HG03520 (cell line): Measurements from ENCODE around the gene HIVEP3.

Source experiments
- ATAC-seq: cut with Tn5 transposase; IDR thresholded peaks from one replicate; pipeline ENCODE4 v1.9.1; 2021; ENCODE audit warnings: mild to moderate bottlenecking, moderate library complexity; ENCODE audit not compliant: unreplicated experiment

The HIVEP3 gene

DNA sequence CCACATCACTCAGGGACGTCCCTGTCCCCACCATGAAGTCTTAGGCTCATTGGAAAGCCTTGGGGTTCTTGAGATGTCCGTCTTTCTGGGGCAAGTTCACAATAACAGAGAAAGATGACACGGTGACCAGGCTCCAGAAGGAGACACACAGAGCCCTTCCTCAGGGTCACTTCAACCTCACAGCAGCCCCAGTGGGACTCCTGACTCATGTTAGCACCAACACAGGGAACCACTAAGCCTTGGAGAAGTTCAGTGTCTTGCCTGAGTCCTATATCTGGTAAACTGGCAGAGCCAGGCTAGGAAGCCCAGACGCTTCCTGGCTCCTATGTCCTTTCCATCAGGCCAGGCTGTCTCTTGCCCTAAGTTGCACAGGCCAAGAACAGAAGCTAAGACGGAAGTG is 199.1 kb downstream of the HIVEP3 start:
- no peak for ATAC-seq

GRCh38 chr1:41719128-41719527 is 199.6 kb downstream of the HIVEP3 start:
- no peak for ATAC-seq

GRCh38 chr1:41718497-41718896 is 200.2 kb downstream of the HIVEP3 start:
- ATAC-seq, result no peak

- no peak for ATAC-seq
Measured at GRCh38 chr1:41716188-41717130, 202.3 kb downstream of the HIVEP3 start.

- ATAC-seq, result no peak
Measured at GRCh38 chr1:41715441-41716095, 203.2 kb downstream of the HIVEP3 start.

GRCh38 chr1:41714638-41715389 is 203.9 kb downstream of the HIVEP3 start:
- ATAC-seq, result no peak

- ATAC-seq, result no peak
Measured at GRCh38 chr1:41713557-41714327, 205.0 kb downstream of the HIVEP3 start.

DNA sequence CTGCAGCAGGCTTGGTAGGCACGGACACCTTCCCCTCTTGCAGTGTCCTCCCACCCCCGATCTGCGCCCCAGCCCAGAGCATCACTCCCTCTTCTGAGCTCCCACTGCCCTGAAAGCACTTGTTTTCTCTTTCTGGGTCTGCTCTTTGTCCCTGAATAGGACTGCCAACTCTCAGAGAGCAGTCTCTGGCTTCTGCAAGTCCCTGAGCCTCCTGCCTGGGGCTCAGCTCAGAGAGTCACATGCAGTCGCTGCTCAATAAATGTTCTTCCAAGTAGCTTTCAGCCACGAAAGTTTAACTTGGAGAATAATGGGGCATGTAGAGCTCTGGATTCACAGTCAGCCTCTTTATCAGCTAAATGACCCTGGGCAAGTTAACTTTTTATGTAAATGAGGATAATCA is 205.6 kb downstream of the HIVEP3 start:
- ATAC-seq, result no peak

DNA sequence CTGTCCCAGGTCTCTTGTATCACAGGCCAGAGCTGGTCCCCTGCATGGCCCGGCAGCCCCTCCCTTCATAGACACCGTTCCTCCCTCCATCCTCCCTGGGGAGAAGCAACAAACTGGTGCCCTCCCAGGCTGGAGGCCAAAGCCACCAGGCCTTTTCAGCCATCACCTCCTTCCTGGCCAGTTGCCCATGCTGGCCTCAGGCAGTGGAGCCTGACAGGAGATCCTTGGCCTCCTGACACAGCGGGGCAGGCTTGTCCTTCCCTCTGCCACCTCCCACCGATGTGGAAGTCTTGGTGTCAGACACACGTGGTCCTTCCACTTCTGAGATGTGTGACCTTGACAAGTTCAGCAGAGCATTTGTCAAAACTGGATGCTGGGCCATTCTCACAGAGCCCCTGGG is 206.0 kb downstream of the HIVEP3 start:
- no peak for ATAC-seq

- no peak for ATAC-seq
Measured at GRCh38 chr1:41712081-41712480, 206.6 kb downstream of the HIVEP3 start.

DNA sequence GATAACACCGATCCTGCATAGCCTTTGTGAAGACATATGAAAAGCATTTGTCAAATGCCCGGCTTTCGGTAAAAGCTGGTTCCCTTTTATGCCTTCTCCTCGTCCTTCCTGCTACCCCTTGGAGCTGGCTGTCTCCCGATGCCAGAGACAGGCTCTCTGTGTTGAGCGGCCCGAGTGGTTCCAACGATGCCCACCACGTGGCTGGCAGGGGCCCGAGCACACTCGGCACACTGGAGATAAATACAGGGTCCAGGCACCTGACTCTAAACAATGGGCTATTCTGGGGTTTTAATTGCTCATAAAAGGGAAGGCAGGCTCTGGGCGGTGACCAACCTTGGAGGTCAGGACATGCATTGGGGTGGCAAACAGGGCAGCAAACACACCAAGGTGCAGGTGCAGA is 207.1 kb downstream of the HIVEP3 start:
- ATAC-seq, result no peak

GRCh38 chr1:41710980-41711379 is 207.7 kb downstream of the HIVEP3 start:
- ATAC-seq, result no peak

GRCh38 chr1:41709873-41710272 is 208.8 kb downstream of the HIVEP3 start:
- no peak for ATAC-seq

DNA sequence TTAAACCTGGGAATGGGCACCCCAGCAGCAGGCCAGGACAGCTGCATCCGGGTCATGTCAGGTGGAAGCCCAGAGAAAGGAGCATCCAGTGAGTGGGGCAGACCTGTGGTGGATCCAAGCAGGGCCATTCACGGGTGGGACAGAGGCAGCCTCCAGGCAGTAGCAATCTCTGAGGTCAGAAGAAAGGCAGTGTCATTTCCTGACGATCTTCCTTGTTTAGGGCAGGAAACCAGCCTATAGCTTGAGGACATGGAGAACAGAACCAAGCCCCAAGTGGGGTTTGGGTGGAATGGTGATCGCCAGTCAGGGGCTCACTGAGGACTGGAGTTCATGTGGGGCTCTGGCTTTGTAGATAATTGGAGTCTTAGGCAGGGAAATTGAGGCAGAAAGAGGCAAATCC is 209.4 kb downstream of the HIVEP3 start:
- ATAC-seq, result no peak

GRCh38 chr1:41708332-41708731 is 210.4 kb downstream of the HIVEP3 start:
- ATAC-seq, result no peak

DNA sequence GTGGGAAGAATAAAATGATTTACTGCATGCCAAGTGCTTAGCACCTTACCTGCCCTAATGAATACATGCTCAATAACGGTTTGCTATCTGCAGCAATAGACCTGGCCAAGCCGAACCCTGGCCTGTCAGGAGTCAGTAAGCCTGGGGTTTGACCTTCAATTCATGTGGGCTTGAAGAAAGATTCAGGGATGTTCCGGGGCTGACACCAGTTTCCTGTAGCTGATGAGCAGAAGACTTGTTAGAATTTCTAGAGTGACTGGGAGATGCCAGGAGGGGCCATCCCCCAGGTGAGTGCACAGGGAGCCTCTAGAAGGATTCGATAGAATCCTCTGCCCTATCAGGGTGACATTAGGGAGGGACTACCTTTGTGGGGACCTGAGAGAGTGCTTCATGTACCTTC is 210.9 kb downstream of the HIVEP3 start:
- no peak for ATAC-seq

DNA sequence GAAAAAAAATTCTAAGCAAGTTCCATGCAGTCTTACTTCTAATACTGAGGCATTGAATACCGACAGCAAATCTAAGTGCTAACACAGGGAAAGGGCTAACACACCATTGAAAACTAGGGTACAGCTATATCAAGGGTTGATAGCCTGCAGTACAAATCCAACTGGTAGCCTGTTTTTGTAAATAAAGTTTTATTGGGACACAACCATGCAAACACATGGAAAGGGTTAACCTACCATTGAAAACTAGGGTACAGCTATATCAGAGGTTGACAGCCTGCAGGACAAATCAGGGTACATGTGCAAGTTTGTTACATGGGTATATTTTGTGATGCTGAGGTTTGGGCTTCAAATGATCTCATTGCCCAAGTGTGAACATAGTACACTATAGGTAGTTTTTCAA is 212.9 kb downstream of the HIVEP3 start:
- no peak for ATAC-seq

GRCh38 chr1:41704196-41704595 is 214.5 kb downstream of the HIVEP3 start:
- no peak for ATAC-seq

GRCh38 chr1:41702771-41703170 is 216.0 kb downstream of the HIVEP3 start:
- no peak for ATAC-seq

DNA sequence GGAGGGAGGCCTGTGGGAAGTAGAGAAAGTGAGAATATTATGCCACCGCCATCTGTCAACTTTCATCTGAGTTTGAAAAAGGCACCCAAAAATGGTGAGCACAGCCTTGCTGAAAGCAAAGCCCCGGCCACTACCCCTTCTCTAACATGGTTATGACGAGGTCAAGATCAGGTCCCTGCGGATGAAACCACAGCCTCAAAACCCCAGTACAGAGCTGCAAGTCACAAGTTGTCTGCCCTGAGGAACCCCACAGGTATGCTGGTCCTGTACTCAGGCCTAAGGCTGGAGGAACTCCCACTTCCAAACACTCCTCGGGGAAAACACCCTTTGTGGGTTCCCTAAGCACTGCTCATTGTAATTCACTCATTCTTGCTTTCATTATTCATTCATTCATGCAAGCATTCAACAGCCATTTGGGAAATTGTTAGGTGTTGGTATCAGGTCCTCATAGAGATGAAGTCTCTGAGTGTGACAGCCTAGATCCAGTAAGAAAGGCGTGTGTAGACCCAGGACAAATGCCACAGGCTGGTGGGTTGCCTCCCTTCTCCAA is 217.7 kb downstream of the HIVEP3 start:
- ATAC-seq, result no peak
